Measurements from ENCODE around the gene BRINP1.

The BRINP1 gene

DNA sequence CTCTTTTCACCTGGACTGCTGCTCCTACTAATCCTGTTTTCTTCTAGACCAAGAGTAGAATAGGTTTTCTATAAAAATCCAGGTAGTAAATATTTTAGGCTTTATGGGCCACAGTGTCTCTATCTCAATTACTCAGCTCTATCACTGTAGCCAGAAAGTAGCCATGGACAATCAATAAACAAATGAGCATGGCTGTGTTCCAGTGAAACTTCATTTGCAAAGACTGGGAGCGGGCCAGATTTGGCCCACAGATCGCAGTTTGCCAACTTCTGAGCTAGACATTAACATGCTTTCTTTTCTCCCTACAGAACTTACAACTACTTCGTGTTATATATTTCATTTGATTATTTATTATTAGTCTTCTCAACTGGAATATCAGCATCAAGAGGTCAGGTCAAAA is 30.2 kb downstream of the BRINP1 start:
- Histone ChIP-seq H4K8ac (ENCODE audit: low read depth, low read length) (no peak overlapping the region), H3K9ac (ENCODE audit: low read length) (no peak overlapping the region), H3K27me3 (ENCODE audit: insufficient read depth, low read length) (no peaks in the 10 kb centered on the region), H3K23ac (ENCODE audit: low read length) (no peak overlapping the region), H3K79me2 (ENCODE audit: control insufficient read depth, insufficient read depth, low read length, poor library complexity) (no peaks in the 10 kb centered on the region), H3K4me2 (ENCODE audit: low read length) (no peak overlapping the region), H2AFZ (ENCODE audit: insufficient read depth, low read length, poor library complexity) (no peak overlapping the region), H3K36me3 (ENCODE audit: control insufficient read depth in 1 of 2, insufficient read depth in 2 of 2, low read length in 2 of 2) (no peaks in the 10 kb centered on the region), H3K9me3 (ENCODE audit: insufficient read depth, low read depth, low read length) (no peaks in the 10 kb centered on the region), H3K4ac (ENCODE audit: low read depth, low read length) (no peak overlapping the region), H3K4me3 (ENCODE audit: low read depth, low read length) (no peak overlapping the region), H2BK12ac (ENCODE audit: low read length) (no peak overlapping the region), H3K79me1 (ENCODE audit: low read length) (no peaks in the 10 kb centered on the region), H2BK120ac (ENCODE audit: insufficient read depth, low read length, poor library complexity) (no peak overlapping the region), H3K27ac (ENCODE audit: low read depth, low read length) (no peak overlapping the region), H3K18ac (ENCODE audit: low read length) (no peak overlapping the region), H4K91ac (ENCODE audit: low read depth, low read length) (no peak overlapping the region), H3K14ac (ENCODE audit: low read length) (no peak overlapping the region), H3K4me1 (ENCODE audit: control insufficient read depth in 1 of 2, insufficient read depth in 2 of 2, low read length in 2 of 2) (peaks cover 0 to 2% of the 10 kb centered on the region in 2 experiments), H4K12ac (ENCODE audit: low read depth, low read length) (no peak overlapping the region), H2AK5ac (ENCODE audit: low read length) (no peak overlapping the region), H2BK5ac (ENCODE audit: low read depth, low read length, poor library complexity) (no peak overlapping the region)
- no peak for DNase-seq
- no CpG with 5 or more reads among the region's 3 CpGs for WGBS (ENCODE audit: extremely low coverage, insufficient coverage, insufficient read length)

DNA sequence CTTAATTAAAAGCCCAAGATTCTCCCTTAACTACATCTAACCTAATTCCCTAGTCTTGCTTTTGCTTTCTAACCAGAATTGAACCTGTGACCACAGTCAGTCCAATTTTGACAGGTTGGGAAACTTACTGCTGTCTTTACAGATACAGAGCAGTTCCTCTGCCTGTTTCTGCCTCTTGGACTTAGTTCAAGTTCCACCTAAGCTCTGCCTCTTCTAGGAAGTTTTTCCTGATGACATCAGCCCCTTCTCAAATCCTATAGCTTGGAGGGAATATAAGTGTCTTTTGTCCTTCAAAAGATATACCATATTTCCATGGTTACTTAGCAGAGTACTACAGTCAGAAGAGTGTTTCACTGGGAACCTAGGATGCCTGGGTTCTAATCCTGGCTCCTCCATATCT is 31.7 kb downstream of the BRINP1 start:
- Histone ChIP-seq H3K79me1 (ENCODE audit: low read length) (no peaks in the 10 kb centered on the region), H3K9ac (ENCODE audit: low read length) (no peak overlapping the region), H3K14ac (ENCODE audit: low read length) (no peak overlapping the region), H3K9me3 (ENCODE audit: insufficient read depth, low read depth, low read length) (no peaks in the 10 kb centered on the region), H3K36me3 (ENCODE audit: control insufficient read depth in 1 of 2, insufficient read depth in 2 of 2, low read length in 2 of 2) (no peaks in the 10 kb centered on the region), H3K18ac (ENCODE audit: low read length) (no peak overlapping the region), H2BK12ac (ENCODE audit: low read length) (no peak overlapping the region), H3K4me1 (ENCODE audit: control insufficient read depth in 1 of 2, insufficient read depth in 2 of 2, low read length in 2 of 2) (peaks cover 0 to 4% of the 10 kb centered on the region in 2 experiments), H3K27me3 (ENCODE audit: insufficient read depth, low read length) (no peaks in the 10 kb centered on the region), H2AFZ (ENCODE audit: insufficient read depth, low read length, poor library complexity) (no peak overlapping the region), H3K27ac (ENCODE audit: low read depth, low read length) (no peak overlapping the region), H2BK120ac (ENCODE audit: insufficient read depth, low read length, poor library complexity) (no peak overlapping the region), H4K8ac (ENCODE audit: low read depth, low read length) (no peak overlapping the region), H3K4ac (ENCODE audit: low read depth, low read length) (no peak overlapping the region), H2BK5ac (ENCODE audit: low read depth, low read length, poor library complexity) (no peak overlapping the region), H3K79me2 (ENCODE audit: control insufficient read depth, insufficient read depth, low read length, poor library complexity) (no peaks in the 10 kb centered on the region), H4K12ac (ENCODE audit: low read depth, low read length) (no peak overlapping the region), H4K91ac (ENCODE audit: low read depth, low read length) (no peak overlapping the region), H3K4me3 (ENCODE audit: low read depth, low read length) (no peak overlapping the region), H3K4me2 (ENCODE audit: low read length) (no peak overlapping the region), H3K23ac (ENCODE audit: low read length) (no peak overlapping the region), H2AK5ac (ENCODE audit: low read length) (no peak overlapping the region)
- DNase-seq = no peak

DNA sequence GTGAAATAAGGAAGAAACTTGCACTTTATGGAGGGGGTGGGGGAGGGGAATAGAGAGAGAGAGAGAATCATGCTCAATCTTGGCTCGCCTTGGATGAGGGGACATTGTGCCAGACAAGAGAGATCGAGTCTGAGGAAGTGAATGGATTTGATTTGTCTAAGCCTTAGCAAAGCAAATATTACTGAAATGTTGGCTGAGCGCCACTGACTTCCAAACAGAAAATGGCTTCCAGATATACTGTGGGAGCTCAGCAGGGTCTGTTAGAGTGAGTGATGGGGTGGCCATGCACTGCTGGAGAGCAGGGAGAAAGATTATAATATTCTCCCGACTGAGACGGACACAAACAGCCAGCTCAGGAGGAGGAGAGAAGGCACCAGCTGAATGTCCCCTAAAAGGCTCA is 34.5 kb downstream of the BRINP1 start:
- Histone ChIP-seq H2AFZ (ENCODE audit: insufficient read depth, low read length, poor library complexity) (no peak overlapping the region), H3K4me2 (ENCODE audit: low read length) (no peak overlapping the region), H2BK5ac (ENCODE audit: low read depth, low read length, poor library complexity) (no peak overlapping the region), H4K8ac (ENCODE audit: low read depth, low read length) (no peak overlapping the region), H3K79me1 (ENCODE audit: low read length) (no peaks in the 10 kb centered on the region), H3K9me3 (ENCODE audit: insufficient read depth, low read depth, low read length) (no peaks in the 10 kb centered on the region), H2BK12ac (ENCODE audit: low read length) (no peak overlapping the region), H3K23ac (ENCODE audit: low read length) (no peak overlapping the region), H4K91ac (ENCODE audit: low read depth, low read length) (no peak overlapping the region), H3K14ac (ENCODE audit: low read length) (no peak overlapping the region), H3K18ac (ENCODE audit: low read length) (no peak overlapping the region), H3K36me3 (ENCODE audit: control insufficient read depth in 1 of 2, insufficient read depth in 2 of 2, low read length in 2 of 2) (no peaks in the 10 kb centered on the region), H2BK120ac (ENCODE audit: insufficient read depth, low read length, poor library complexity) (no peak overlapping the region), H3K4ac (ENCODE audit: low read depth, low read length) (no peak overlapping the region), H3K27me3 (ENCODE audit: insufficient read depth, low read length) (no peaks in the 10 kb centered on the region), H3K4me1 (ENCODE audit: control insufficient read depth in 1 of 2, insufficient read depth in 2 of 2, low read length in 2 of 2) (peaks cover 0 to 4% of the 10 kb centered on the region in 2 experiments), H3K9ac (ENCODE audit: low read length) (no peak overlapping the region), H3K27ac (ENCODE audit: low read depth, low read length) (no peak overlapping the region), H3K79me2 (ENCODE audit: control insufficient read depth, insufficient read depth, low read length, poor library complexity) (no peaks in the 10 kb centered on the region), H2AK5ac (ENCODE audit: low read length) (no peak overlapping the region), H3K4me3 (ENCODE audit: low read depth, low read length) (no peak overlapping the region), H4K12ac (ENCODE audit: low read depth, low read length) (no peak overlapping the region)
- no peak for DNase-seq
- no CpG with 5 or more reads among the region's 5 CpGs for WGBS (ENCODE audit: extremely low coverage, insufficient coverage, insufficient read length)

DNA sequence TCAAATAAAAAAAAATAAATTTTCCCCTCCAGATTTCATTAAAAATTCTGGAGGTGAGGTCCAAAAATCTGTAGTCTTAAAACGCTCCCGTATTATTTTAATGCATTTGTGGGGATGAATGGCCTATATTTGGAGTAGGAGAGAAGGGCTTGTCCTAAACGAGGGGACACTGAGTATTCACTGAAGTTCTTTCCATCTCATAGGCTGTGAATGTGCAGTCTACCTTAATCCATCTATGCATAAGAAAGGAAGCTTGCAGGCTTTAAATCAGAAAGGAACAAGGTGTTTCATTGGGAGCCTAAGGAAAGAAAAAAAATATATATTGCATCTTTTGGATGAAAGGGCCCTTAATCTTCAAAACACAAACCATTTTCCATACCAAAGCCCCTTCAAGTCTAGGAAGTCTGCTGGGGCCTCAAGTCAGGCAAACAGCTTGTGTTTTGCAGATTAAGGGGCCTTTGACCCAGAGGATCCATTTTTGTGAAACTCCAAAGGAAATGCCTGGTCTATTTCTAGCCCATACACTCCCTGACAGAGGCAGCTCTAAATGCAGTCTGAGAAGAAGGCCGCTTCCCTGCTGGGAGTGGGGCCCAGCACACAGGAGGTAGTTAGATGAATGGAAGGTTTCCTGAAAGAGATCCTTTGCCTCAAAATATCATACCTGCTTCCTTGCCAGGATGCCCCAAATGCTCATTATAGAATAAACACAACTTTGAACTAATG is 35.6 kb downstream of the BRINP1 start:
- WGBS (ENCODE audit: extremely low coverage, insufficient coverage, insufficient read length) = no CpG with 5 or more reads among the region's 4 CpGs

More for the DNA sequence above, 35.6 kb downstream of the BRINP1 start:
- Histone ChIP-seq H4K8ac (ENCODE audit: low read depth, low read length) (no peak overlapping the region), H2BK12ac (ENCODE audit: low read length) (no peak overlapping the region), H3K14ac (ENCODE audit: low read length) (no peak overlapping the region), H3K4ac (ENCODE audit: low read depth, low read length) (no peak overlapping the region), H3K27me3 (ENCODE audit: insufficient read depth, low read length) (no peaks in the 10 kb centered on the region), H3K23ac (ENCODE audit: low read length) (no peak overlapping the region), H3K4me3 (ENCODE audit: low read depth, low read length) (no peak overlapping the region), H3K36me3 (ENCODE audit: control insufficient read depth in 1 of 2, insufficient read depth in 2 of 2, low read length in 2 of 2) (no peaks in the 10 kb centered on the region), H2AK5ac (ENCODE audit: low read length) (no peak overlapping the region), H3K4me1 (ENCODE audit: control insufficient read depth in 1 of 2, insufficient read depth in 2 of 2, low read length in 2 of 2) (peaks cover 0 to 4% of the 10 kb centered on the region in 2 experiments), H3K9ac (ENCODE audit: low read length) (no peak overlapping the region), H3K27ac (ENCODE audit: low read depth, low read length) (no peak overlapping the region), H2BK120ac (ENCODE audit: insufficient read depth, low read length, poor library complexity) (no peak overlapping the region), H3K79me1 (ENCODE audit: low read length) (no peaks in the 10 kb centered on the region), H3K4me2 (ENCODE audit: low read length) (no peak overlapping the region), H3K18ac (ENCODE audit: low read length) (no peak overlapping the region), H3K79me2 (ENCODE audit: control insufficient read depth, insufficient read depth, low read length, poor library complexity) (no peaks in the 10 kb centered on the region), H4K91ac (ENCODE audit: low read depth, low read length) (no peak overlapping the region), H4K12ac (ENCODE audit: low read depth, low read length) (no peak overlapping the region), H2AFZ (ENCODE audit: insufficient read depth, low read length, poor library complexity) (no peak overlapping the region), H3K9me3 (ENCODE audit: insufficient read depth, low read depth, low read length) (no peaks in the 10 kb centered on the region), H2BK5ac (ENCODE audit: low read depth, low read length, poor library complexity) (no peak overlapping the region)
- no peak for DNase-seq
